K562 (cell line): ENCODE results near the gene DPY19L3. TPM values are rescaled to one million over a fixed set of nuclear protein-coding genes. Genes with fewer than 3 reads are reported as not detected.

Experiments
- ARNT ChIP-seq, 2 experiments: fragments of 450-650 bp; IDR thresholded peaks; 2 replicates each; pipeline ENCODE4 v1.6.1; 2016; ENCODE audit warnings: mild to moderate bottlenecking in 1 of 2
- ELF4 ChIP-seq: fragments of 450-650 bp; formaldehyde crosslinking; IDR thresholded peaks from 2 replicates; pipeline ENCODE4 v1.4.0; 2022; ENCODE audit warnings: missing genetic modification characterization
- MEF2D ChIP-seq: conservative IDR thresholded peaks from 2 replicates; pipeline ENCODE4 v1.6.1; 2016; ENCODE audit warnings: low read depth, missing genetic modification characterization, missing compliant biosample characterization
- MTF1 ChIP-seq: fragments of 250-450 bp; sonication (Bioruptor Pico); IDR thresholded peaks from 2 replicates; pipeline ENCODE4 v1.9.0; 2021; ENCODE audit warnings: moderate library complexity, mild to moderate bottlenecking, inconsistent platforms, borderline replicate concordance
- MYBL2 ChIP-seq, 2 experiments: fragments of 450-650 bp in 1 of 2; sonication (generic) in 1 of 2; formaldehyde crosslinking in 1 of 2; IDR thresholded peaks; 2 replicates each; pipeline versions ENCODE4 v1.6.1 to v1.8.1; 2017 to 2022; ENCODE audit warnings: borderline replicate concordance in 1 of 2, inconsistent platforms in 1 of 2, low read depth in 1 of 2, mild to moderate bottlenecking in 1 of 2, missing genetic modification reagents in 1 of 2, moderate library complexity in 1 of 2
- NEUROD1 ChIP-seq: fragments of 150-350 bp; IDR thresholded peaks from 2 replicates; pipeline ENCODE4 v1.6.1; 2014; ENCODE audit warnings: borderline replicate concordance, low read length, low read depth; ENCODE audit not compliant: partially characterized antibody
- SIN3A ChIP-seq, 2 experiments: fragments of 150-350 bp in 1 of 2; IDR thresholded peaks; 2 replicates each; pipeline ENCODE4 v1.6.1; 2011 to 2016; ENCODE audit warnings: borderline replicate concordance in 2 of 2, low read depth in 2 of 2, low read length in 2 of 2, mild to moderate bottlenecking in 2 of 2, moderate library complexity in 2 of 2; ENCODE audit not compliant: control insufficient read depth in 1 of 2
- SMC3 ChIP-seq: conservative IDR thresholded peaks from 2 replicates; pipeline ENCODE4 v1.6.1; 2011; ENCODE audit warnings: low read depth, low read length, improper control_type of control experiment; ENCODE audit not compliant: insufficient read depth
- SRSF7 ChIP-seq: fragments of 200-400 bp; formaldehyde crosslinking; optimal IDR thresholded peaks from 2 replicates; pipeline ENCODE3; 2017; ENCODE audit warnings: mild to moderate bottlenecking, low read depth, low read length
- STAT5A ChIP-seq: IDR thresholded peaks from 2 replicates; pipeline ENCODE4 v1.6.1; 2012; ENCODE audit warnings: low read length, inconsistent platforms, borderline replicate concordance
- TCFL5 ChIP-seq: fragments of 250-450 bp; sonication (Bioruptor Pico); conservative IDR thresholded peaks from 2 replicates; pipeline ENCODE4 v1.6.1; 2021; ENCODE audit warnings: mild to moderate bottlenecking, moderate library complexity, matching md5 sums
- ZBTB7A ChIP-seq: IDR thresholded peaks from 2 replicates; pipeline ENCODE4 v1.6.1; 2011; ENCODE audit warnings: low read depth, mild to moderate bottlenecking, low read length, moderate library complexity, borderline replicate concordance; ENCODE audit not compliant: control insufficient read depth
- ZNF140 ChIP-seq: fragments of 250-450 bp; sonication (Bioruptor Pico); IDR thresholded peaks from 2 replicates; pipeline ENCODE4 v1.8.0; 2021; ENCODE audit warnings: moderate library complexity, mild to moderate bottlenecking, inconsistent platforms
- polyA plus RNA-seq, 8 experiments: library from polyadenylated mRNA; depleted of rRNA in 4 of 8; stranded (reverse) in 5 of 8; unstranded in 3 of 8; fragments of >200 nt; fragmentation: Nextera tagmentation in 2 of 8; fragmentation: Illumina TruSeq in 1 of 8; extraction: Ambion mirVana in 2 of 8; extraction: Trizol in 1 of 8; gene quantifications; 2 replicates each; pipeline versions ENCODE4 v1.2.1 to v1.2.3, GENCODE V29; 2011 to 2014; ENCODE audit warnings: inconsistent platforms in 1 of 8, missing spikeins in 1 of 8
- total RNA-seq, 7 experiments: library from RNA; depleted of rRNA in 6 of 7; stranded (reverse); fragments of >200 nt in 6 of 7; fragmentation: Illumina TruSeq in 2 of 7; extraction: Trizol in 2 of 7; gene quantifications; 2 replicates each; pipeline versions ENCODE4 v1.2.1 to v1.2.3, GENCODE V29; 2011 to 2021; ENCODE audit warnings: low replicate concordance in 1 of 7
- TF ChIP-seq, protein P1 (sequence below): sonication (generic); formaldehyde crosslinking; IDR thresholded peaks from 2 replicates; pipeline ENCODE4 v1.8.1; 2022; ENCODE audit warnings: missing genetic modification reagents
- TF ChIP-seq, protein P2 (sequence below): sonication (generic); formaldehyde crosslinking; IDR thresholded peaks from 2 replicates; pipeline ENCODE4 v1.8.0; 2023; ENCODE audit warnings: mild to moderate bottlenecking, missing genetic modification reagents
- TF ChIP-seq, protein P3 (sequence below): fragments of 450-650 bp; IDR thresholded peaks from 2 replicates; pipeline ENCODE4 v1.6.1; 2016
- TF ChIP-seq, protein P4 (sequence below), 2 experiments: IDR thresholded peaks in 1 of 2; conservative IDR thresholded peaks in 1 of 2; 2 replicates each; pipeline ENCODE4 v1.6.1; 2016; ENCODE audit warnings: low read depth in 2 of 2, mild to moderate bottlenecking in 1 of 2, missing compliant biosample characterization in 1 of 2, missing genetic modification characterization in 1 of 2, moderate library complexity in 1 of 2
- TF ChIP-seq, protein P5 (sequence below): sonication (generic); formaldehyde crosslinking; IDR thresholded peaks from 2 replicates; pipeline ENCODE4 v1.8.0; 2022; ENCODE audit warnings: mild to moderate bottlenecking, missing genetic modification reagents

DPY19L3 gene
- total and polyA plus RNA-seq, 9 of the 15 experiments (the other 6 are each of a cell fraction or from before 2014, with no cell fraction given): 4.7 to 39.2 (median 22.0) TPM

GRCh38 chr19:32421589-32422361 lies 16.2 kb downstream of the DPY19L3 start (continued):
- TF ChIP-seq, protein P1, sequence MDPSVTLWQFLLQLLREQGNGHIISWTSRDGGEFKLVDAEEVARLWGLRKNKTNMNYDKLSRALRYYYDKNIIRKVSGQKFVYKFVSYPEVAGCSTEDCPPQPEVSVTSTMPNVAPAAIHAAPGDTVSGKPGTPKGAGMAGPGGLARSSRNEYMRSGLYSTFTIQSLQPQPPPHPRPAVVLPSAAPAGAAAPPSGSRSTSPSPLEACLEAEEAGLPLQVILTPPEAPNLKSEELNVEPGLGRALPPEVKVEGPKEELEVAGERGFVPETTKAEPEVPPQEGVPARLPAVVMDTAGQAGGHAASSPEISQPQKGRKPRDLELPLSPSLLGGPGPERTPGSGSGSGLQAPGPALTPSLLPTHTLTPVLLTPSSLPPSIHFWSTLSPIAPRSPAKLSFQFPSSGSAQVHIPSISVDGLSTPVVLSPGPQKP (CRISPR knock-in tag): no peak
- no peak for TF ChIP-seq ELF4 (CRISPR knock-in tag)
- no peak for TF ChIP-seq MTF1 (CRISPR knock-in tag)
- no peak for TF ChIP-seq ZBTB7A
- TF ChIP-seq, protein P2, sequence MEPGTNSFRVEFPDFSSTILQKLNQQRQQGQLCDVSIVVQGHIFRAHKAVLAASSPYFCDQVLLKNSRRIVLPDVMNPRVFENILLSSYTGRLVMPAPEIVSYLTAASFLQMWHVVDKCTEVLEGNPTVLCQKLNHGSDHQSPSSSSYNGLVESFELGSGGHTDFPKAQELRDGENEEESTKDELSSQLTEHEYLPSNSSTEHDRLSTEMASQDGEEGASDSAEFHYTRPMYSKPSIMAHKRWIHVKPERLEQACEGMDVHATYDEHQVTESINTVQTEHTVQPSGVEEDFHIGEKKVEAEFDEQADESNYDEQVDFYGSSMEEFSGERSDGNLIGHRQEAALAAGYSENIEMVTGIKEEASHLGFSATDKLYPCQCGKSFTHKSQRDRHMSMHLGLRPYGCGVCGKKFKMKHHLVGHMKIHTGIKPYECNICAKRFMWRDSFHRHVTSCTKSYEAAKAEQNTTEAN (CRISPR knock-in tag): no peak
- no peak for TF ChIP-seq MYBL2 (IDR thresholded peaks at IDR 0.05; ENCODE audit: low read depth)
- TF ChIP-seq MYBL2 (CRISPR knock-in tag; IDR thresholded peaks at IDR 0.05; ENCODE audit: borderline replicate concordance): no peak
- no peak for TF ChIP-seq TCFL5 (CRISPR knock-in tag)
- TF ChIP-seq SIN3A (IDR thresholded peaks at IDR 0.05; ENCODE audit: borderline replicate concordance in 2 of 2, control insufficient read depth in 1 of 2, low read depth in 2 of 2, low read length in 2 of 2): no peak
- TF ChIP-seq, protein P3, sequence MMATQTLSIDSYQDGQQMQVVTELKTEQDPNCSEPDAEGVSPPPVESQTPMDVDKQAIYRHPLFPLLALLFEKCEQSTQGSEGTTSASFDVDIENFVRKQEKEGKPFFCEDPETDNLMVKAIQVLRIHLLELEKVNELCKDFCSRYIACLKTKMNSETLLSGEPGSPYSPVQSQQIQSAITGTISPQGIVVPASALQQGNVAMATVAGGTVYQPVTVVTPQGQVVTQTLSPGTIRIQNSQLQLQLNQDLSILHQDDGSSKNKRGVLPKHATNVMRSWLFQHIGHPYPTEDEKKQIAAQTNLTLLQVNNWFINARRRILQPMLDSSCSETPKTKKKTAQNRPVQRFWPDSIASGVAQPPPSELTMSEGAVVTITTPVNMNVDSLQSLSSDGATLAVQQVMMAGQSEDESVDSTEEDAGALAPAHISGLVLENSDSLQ: peak; percentile 62; the same call in 1 of the 2 replicates
- TF ChIP-seq, protein P4, sequence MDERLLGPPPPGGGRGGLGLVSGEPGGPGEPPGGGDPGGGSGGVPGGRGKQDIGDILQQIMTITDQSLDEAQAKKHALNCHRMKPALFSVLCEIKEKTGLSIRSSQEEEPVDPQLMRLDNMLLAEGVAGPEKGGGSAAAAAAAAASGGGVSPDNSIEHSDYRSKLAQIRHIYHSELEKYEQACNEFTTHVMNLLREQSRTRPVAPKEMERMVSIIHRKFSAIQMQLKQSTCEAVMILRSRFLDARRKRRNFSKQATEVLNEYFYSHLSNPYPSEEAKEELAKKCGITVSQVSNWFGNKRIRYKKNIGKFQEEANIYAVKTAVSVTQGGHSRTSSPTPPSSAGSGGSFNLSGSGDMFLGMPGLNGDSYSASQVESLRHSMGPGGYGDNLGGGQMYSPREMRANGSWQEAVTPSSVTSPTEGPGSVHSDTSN (CRISPR knock-in tag; IDR thresholded peaks at IDR 0.05; ENCODE audit: low read depth): no peak
- TF ChIP-seq, protein P4 (tag; conservative IDR thresholded peaks at IDR 0.05; ENCODE audit: low read depth): no peak; the same call in 1 of the 2 replicates
- no peak for TF ChIP-seq ZNF140 (CRISPR knock-in tag)
- no peak for TF ChIP-seq SRSF7
- no peak for TF ChIP-seq STAT5A
- TF ChIP-seq MEF2D (tag): 0 out of 2 replicates have a peak, but pooled peaks have one; percentile 41
- TF ChIP-seq NEUROD1: peak; percentile 32
- TF ChIP-seq, protein P5, sequence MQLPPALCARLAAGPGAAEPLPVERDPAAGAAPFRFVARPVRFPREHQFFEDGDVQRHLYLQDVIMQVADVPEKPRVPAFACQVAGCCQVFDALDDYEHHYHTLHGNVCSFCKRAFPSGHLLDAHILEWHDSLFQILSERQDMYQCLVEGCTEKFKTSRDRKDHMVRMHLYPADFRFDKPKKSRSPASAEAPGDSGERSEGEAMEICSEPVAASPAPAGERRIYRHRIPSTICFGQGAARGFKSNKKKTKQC (CRISPR knock-in tag): no peak
- no peak; a peak in 1 of 4 replicates for TF ChIP-seq ARNT (IDR thresholded peaks at IDR 0.05)
- TF ChIP-seq SMC3: no peak
